Tibial artery (tissue), 4 donors: Measurements from ENCODE around the gene DIPK1B.

Source experiments
- DNase-seq, 2 donors: peaks; one replicate each; pipeline ENCODE4 v3.0.0-alpha.2; 2019
- H3K27ac ChIP-seq, 2 donors: fragments of 200-600 bp; sonication (generic) in 1 of 2; 1 replicate in 1 of 2; 2 replicates in 1 of 2; pipeline ENCODE4 v1.5.1; 2018 to 2019; ENCODE audit warnings: mild to moderate bottlenecking in 1 of 2
- H3K27me3 ChIP-seq, 2 donors: fragments of 200-600 bp; sonication (generic) in 1 of 2; one replicate each; pipeline versions ENCODE4 v1.5.1 to v1.6.0; 2016 to 2019
- H3K36me3 ChIP-seq, 3 donors: fragments of 200-600 bp; sonication (generic) in 2 of 3; one replicate each; pipeline ENCODE4 v1.5.1; 2016 to 2019; ENCODE audit warnings: mild to moderate bottlenecking in 2 of 3
- H3K4me1 ChIP-seq, 4 donors: fragments of 200-600 bp; sonication (generic) in 2 of 4; 1 replicate in 3 of 4; 2 replicates in 1 of 4; pipeline ENCODE4 v1.5.1; 2016 to 2019
- H3K4me3 ChIP-seq, 2 donors: fragments of 200-600 bp; sonication (generic) in 1 of 2; 1 replicate in 1 of 2; 2 replicates in 1 of 2; pipeline ENCODE4 v1.5.1; 2018 to 2019; ENCODE audit warnings: mild to moderate bottlenecking in 2 of 2
- H3K9me3 ChIP-seq, 3 donors: fragments of 200-600 bp; sonication (generic) in 1 of 3; one replicate each; pipeline ENCODE4 v1.5.1; 2016 to 2019
- intact Hi-C: fragments of 100-400 bp; cut with DNase I; formaldehyde crosslinking; loops from one replicate; pipeline ENCODE4 v1.15.0; 2023; ENCODE audit warnings: low total_unique reads
- TF ChIP-seq, protein P1 (sequence below), 2 experiments: fragments of 200-600 bp in 1 of 2; fragments of 450-650 bp in 1 of 2; IDR thresholded peaks; one replicate each; pipeline ENCODE4 v1.5.1; 2017 to 2019; ENCODE audit warnings: antibody characterized with exemption in 2 of 2, mild to moderate bottlenecking in 1 of 2, moderate library complexity in 1 of 2

Gene DIPK1B

GRCh38 chr9:136711751-136712689 lies at the start of gene DIPK1B:
Gene DIPK1B (plus strand): TSS chr9:136712572. CDS start chr9:136712666, 94 bp downstream.
- Histone ChIP-seq H3K36me3 (no peaks in the 10 kb centered on the region), H3K27me3 (peaks cover 4 to 58% of the 10 kb centered on the region in 2 donors), H3K27ac (no peak within 1 kb of the TSS), H3K4me3 (peak within 1 kb of the TSS; percentile 25 to 42), H3K9me3 (no peaks in the 10 kb centered on the region), H3K4me1 (peaks cover 0 to 23% (median 13%) of the 10 kb centered on the region in 4 donors)
- DNase-seq: no peak
- TF ChIP-seq, protein P1, sequence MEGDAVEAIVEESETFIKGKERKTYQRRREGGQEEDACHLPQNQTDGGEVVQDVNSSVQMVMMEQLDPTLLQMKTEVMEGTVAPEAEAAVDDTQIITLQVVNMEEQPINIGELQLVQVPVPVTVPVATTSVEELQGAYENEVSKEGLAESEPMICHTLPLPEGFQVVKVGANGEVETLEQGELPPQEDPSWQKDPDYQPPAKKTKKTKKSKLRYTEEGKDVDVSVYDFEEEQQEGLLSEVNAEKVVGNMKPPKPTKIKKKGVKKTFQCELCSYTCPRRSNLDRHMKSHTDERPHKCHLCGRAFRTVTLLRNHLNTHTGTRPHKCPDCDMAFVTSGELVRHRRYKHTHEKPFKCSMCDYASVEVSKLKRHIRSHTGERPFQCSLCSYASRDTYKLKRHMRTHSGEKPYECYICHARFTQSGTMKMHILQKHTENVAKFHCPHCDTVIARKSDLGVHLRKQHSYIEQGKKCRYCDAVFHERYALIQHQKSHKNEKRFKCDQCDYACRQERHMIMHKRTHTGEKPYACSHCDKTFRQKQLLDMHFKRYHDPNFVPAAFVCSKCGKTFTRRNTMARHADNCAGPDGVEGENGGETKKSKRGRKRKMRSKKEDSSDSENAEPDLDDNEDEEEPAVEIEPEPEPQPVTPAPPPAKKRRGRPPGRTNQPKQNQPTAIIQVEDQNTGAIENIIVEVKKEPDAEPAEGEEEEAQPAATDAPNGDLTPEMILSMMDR (IDR thresholded peaks at IDR 0.05): no peak
- intact Hi-C loops: no loop called here

DNA sequence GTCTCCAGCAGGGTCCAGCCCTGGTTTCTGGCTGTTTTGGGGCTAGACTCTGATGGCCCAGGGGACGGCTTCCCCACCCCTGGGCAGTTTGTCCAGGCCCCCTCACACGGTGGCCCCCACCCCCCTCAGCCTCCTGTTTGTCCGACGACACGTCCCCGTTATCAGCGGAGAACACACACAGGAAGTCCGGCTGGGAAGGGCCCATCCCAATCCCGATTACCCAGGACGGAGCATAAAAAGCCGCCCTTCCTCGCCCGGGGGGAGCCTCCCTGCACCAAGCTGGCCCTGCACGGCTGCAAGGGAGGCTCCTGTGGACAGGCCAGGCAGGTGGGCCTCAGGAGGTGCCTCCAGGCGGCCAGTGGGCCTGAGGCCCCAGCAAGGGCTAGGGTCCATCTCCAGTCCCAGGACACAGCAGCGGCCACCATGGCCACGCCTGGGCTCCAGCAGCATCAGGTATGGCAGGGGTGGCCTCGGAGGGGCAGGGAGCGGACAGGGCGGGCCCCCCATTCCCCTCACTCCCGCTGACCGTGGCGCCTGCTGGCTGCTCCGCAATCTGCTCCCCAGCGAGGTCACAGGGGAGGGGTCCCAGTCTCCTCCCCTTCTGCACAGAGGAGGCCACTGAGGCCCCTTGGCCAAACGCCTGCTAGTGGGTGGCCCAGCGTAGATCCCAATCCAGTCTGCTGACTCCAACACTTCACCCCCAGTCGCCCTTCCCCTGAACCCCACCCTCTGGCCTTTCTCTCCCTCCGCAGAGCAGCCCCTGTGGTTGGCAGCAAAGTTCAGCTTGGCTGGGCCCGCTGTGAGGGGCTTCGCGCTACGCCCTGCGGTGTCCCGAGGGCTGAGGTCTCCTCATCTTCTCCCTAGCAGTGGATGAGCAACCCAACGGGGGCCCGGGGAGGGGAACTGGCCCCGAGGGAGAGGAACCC lies 49.5 kb upstream of the DIPK1B start, which contains the start of gene EGFL7:
Gene EGFL7 (plus strand): TSS at position 261 of the 926 bp plus-strand sequence. CDS start 5,367 bp downstream, outside the sequence.
- peak in 1 of 2 donors; percentile 54 for DNase-seq

GRCh38 chr9:136664000-136664915 lies 48.1 kb upstream of the DIPK1B start:
- Histone ChIP-seq H3K27ac (no peak overlapping the region), H3K36me3 (peaks cover 0 to 17% (median 0%) of the 10 kb centered on the region in 3 donors), H3K4me1 (peaks cover 0 to 16% (median 10%) of the 10 kb centered on the region in 4 donors), H3K4me3 (peak overlapping the region; percentile 41 to 46), H3K9me3 (no peaks in the 10 kb centered on the region), H3K27me3 (peaks cover 0 to 94% of the 10 kb centered on the region in 2 donors)
- intact Hi-C loops: no loop called here
- DNase-seq: no peak
- TF ChIP-seq, protein P1 (IDR thresholded peaks at IDR 0.05): no peak

More for the DNA sequence above, 49.5 kb upstream of the DIPK1B start, which contains the start of gene EGFL7:
- Histone ChIP-seq H3K4me3 (peak within 1 kb of the TSS; percentile 41 to 46), H3K9me3 (no peaks in the 10 kb centered on the region), H3K4me1 (peaks cover 0 to 16% (median 10%) of the 10 kb centered on the region in 4 donors), H3K36me3 (peaks cover 0 to 17% (median 0%) of the 10 kb centered on the region in 3 donors), H3K27me3 (peaks cover 0 to 94% of the 10 kb centered on the region in 2 donors), H3K27ac (peak within 1 kb of the TSS in 1 of 2 donors; percentile 6)
- TF ChIP-seq, protein P1 (IDR thresholded peaks at IDR 0.05): no peak
- intact Hi-C loops: no loop called here

DNA sequence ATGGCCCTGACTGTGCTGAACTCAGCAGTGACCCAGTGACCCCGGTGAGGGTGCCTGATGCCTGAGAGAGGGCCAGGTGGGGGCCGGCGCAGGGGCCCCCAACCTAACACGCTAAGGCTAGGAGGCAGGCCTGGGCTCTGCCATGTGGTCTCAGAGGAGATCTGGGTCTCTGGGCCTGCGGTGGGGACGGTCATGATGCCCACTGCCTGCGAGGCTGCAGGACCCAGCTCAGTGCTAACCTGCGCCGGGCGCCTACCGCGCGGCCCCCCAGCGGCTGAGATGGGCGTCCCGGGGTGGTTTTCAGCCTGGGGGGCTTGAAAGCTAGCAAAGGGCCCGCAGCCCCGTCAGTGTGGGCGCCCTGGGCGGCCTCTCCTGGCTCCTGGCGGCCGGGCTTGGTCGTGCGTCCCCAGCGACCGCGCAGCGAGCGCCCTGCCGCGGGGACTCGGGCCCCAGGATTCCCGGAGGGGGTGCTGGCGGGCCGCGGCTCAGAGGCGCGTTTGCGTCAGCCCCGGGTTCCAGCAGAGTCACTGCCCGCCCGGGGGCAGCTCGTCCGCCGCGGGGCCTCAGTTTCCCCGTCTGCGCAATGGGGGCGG lies 47.2 kb upstream of the DIPK1B start:
- Histone ChIP-seq H3K27me3 (peaks cover 0 to 94% of the 10 kb centered on the region in 2 donors), H3K4me3 (peak overlapping the region; percentile 41 to 46), H3K27ac (no peak overlapping the region), H3K4me1 (peaks cover 0 to 16% (median 10%) of the 10 kb centered on the region in 4 donors), H3K36me3 (peaks cover 0 to 17% (median 0%) of the 10 kb centered on the region in 3 donors), H3K9me3 (no peaks in the 10 kb centered on the region)
- TF ChIP-seq, protein P1 (IDR thresholded peaks at IDR 0.05): peak in 1 of 2 experiments; percentile 11
- intact Hi-C loops: no loop called here
- no peak for DNase-seq
